ENCODE measurements around the gene NUP35. TPM values are rescaled to one million over a fixed set of nuclear protein-coding genes. Genes with fewer than 3 reads are reported as not detected.

The NUP35 gene
- total RNA-seq, 2 donors from 2014 or later: 5.0 to 6.6 TPM

- DNase-seq (ENCODE audit: low spot score): no peak
These were observed 80.2 kb downstream of the NUP35 start for GRCh38 chr2:183204397-183204796.

DNA sequence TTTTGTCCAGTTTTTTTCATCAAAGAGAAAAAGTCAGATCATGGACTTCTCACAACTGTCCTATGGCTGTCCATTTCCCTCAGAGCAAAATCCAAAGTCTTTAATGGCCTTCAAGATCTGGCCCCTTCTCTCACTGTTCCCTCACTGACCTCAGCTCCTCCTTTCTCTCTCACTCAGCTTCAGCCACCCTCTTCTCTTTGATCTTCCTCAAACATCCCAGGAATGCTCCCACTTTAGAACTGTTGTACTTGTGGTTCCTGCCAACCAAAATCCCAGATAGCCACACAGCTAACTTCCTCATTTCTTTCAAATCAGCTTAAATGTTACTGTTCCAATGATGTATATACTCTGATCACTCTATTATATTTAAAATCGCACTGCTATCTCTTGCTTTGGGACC is 82.9 kb downstream of the NUP35 start:
- no peak for TF ChIP-seq CTCF (IDR thresholded peaks at IDR 0.05)
- Histone ChIP-seq H3K36me3 (no peaks in the 10 kb centered on the region), H3K27me3 (no peaks in the 10 kb centered on the region), H3K27ac (no peak overlapping the region), H3K4me3 (no peak overlapping the region), H3K4me1 (no peaks in the 10 kb centered on the region), H3K9me3 (peaks cover 0 to 6% of the 10 kb centered on the region in 2 donors)
- DNase-seq (ENCODE audit: low spot score): no peak

More at GRCh38 chr2:183204397-183204796, 80.2 kb downstream of the NUP35 start:
- H3K27me3 ChIP-seq: no peaks in the 10 kb centered on the region
- H3K9me3 ChIP-seq: peaks cover 0 to 2% of the 10 kb centered on the region in 2 donors
- no peak for TF ChIP-seq CTCF (IDR thresholded peaks at IDR 0.05)
- H3K4me3 ChIP-seq: no peak overlapping the region
- no peaks in the 10 kb centered on the region for H3K36me3 ChIP-seq
- no peaks in the 10 kb centered on the region for H3K4me1 ChIP-seq
- no peak overlapping the region for H3K27ac ChIP-seq

GRCh38 chr2:183209395-183210028 is 85.3 kb downstream of the NUP35 start:
- peaks cover 0 to 6% of the 10 kb centered on the region in 2 donors for H3K9me3 ChIP-seq

More at GRCh38 chr2:183209395-183210028, 85.3 kb downstream of the NUP35 start:
- DNase-seq (ENCODE audit: low spot score): no peak
- H3K27ac ChIP-seq: no peak overlapping the region
- H3K4me3 ChIP-seq: no peak overlapping the region
- H3K4me1 ChIP-seq: no peaks in the 10 kb centered on the region
- no peaks in the 10 kb centered on the region for H3K36me3 ChIP-seq
- no peak for TF ChIP-seq CTCF (IDR thresholded peaks at IDR 0.05)
- H3K27me3 ChIP-seq: no peaks in the 10 kb centered on the region

Other genes starting within 250 kb of the NUP35 start
- gene NCKAP1, start 86.0 kb upstream of the NUP35 start, total RNA-seq: 100 to 1,000 TPM; 107 to 113 TPM
- 10 to 100 TPM in 1 of 2 donors, 1 to 10 TPM in 1; 5.5 to 15.3 TPM for gene DUSP19, start 45.7 kb upstream of the NUP35 start, total RNA-seq

Data from right atrium auricular region (tissue), 2 donors.